ENCODE measurements around the gene NKAIN2.
"Not testable (repeated sequence)": the region's sequence is repeated elsewhere in the genome, so short reads cannot be mapped to it uniquely, and the experiment has no call there.

NKAIN2 gene

GRCh38 chr6:124459268-124459667 is 655.6 kb downstream of the NKAIN2 start:
- no peak for DNase-seq

- DNase-seq: no peak
Measured at GRCh38 chr6:124462750-124463149, 659.1 kb downstream of the NKAIN2 start.

- no peak for DNase-seq
Measured at GRCh38 chr6:124463271-124463670, 659.6 kb downstream of the NKAIN2 start.

- DNase-seq: not testable (repeated sequence)
Measured at GRCh38 chr6:124464600-124464999, 660.9 kb downstream of the NKAIN2 start.

GRCh38 chr6:124466949-124467348 is 663.3 kb downstream of the NKAIN2 start:
- DNase-seq: no peak

DNA sequence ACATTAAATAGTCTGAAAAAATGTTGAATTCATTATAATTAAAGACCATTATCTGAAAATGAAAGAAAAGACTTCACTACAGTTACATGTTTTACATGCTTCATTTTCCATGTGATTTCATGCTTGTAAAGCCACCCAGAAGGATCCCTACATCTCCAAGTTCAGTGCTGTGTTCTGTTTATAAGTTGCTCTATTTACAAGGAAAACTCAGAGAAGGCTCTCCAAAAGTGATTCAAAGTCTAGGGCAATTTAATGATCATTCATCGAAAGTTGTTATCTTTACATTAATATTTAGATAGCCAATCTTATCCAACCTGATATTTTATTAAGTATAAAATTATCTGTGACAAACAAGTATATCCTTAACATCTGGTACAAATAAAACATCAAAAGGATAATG is 663.7 kb downstream of the NKAIN2 start:
- no peak for DNase-seq

GRCh38 chr6:124470803-124471202 is 667.1 kb downstream of the NKAIN2 start:
- DNase-seq: no peak

DNA sequence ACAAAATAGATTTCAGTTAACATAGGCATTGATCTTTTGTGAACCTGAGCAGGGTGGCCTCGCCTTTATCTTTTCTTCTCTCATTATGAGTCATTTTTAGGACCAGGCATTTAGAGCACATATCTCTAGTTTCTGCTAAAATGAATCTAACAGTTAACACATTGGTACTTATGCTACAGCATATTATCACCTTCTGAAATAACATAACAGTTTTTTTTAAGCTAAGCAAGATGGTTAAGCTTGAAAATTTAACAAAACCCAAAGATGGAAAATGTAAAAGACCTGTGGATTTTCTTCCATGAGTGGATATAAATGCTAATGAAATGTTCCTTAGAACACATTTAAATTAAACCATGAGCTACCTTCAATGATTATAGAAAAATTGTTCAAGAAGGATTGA is 671.5 kb downstream of the NKAIN2 start:
- DNase-seq: no peak

GRCh38 chr6:124478906-124479305 is 675.2 kb downstream of the NKAIN2 start:
- DNase-seq: no peak

- no peak for DNase-seq
Measured at GRCh38 chr6:124479991-124480430, 676.3 kb downstream of the NKAIN2 start.

GRCh38 chr6:124482071-124482491 is 678.4 kb downstream of the NKAIN2 start:
- DNase-seq: no peak

- no peak for DNase-seq
Measured at GRCh38 chr6:124487623-124488431, 684.2 kb downstream of the NKAIN2 start.

- DNase-seq: no peak
Measured at GRCh38 chr6:124490122-124490521, 686.5 kb downstream of the NKAIN2 start.

DNA sequence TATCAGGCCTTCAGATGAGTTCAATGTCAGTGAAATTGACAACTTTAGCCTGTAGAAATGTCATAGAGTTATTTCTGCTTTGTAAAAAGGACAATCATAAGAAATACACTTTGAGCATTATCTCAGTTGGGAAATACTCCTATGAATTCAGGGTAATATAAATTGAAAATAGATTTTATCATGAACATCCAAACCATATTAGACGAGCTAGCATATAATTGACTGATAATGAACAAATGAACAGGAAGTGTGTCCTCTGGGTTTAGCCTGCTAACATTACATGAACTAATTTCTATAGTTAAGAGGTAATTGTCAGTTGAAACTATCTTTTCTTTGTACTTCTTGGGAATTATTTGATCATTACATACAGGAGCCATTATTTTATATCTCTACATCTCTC is 689.6 kb downstream of the NKAIN2 start:
- no peak for DNase-seq

GRCh38 chr6:124494956-124495664 is 691.4 kb downstream of the NKAIN2 start:
- DNase-seq: no peak

DNA sequence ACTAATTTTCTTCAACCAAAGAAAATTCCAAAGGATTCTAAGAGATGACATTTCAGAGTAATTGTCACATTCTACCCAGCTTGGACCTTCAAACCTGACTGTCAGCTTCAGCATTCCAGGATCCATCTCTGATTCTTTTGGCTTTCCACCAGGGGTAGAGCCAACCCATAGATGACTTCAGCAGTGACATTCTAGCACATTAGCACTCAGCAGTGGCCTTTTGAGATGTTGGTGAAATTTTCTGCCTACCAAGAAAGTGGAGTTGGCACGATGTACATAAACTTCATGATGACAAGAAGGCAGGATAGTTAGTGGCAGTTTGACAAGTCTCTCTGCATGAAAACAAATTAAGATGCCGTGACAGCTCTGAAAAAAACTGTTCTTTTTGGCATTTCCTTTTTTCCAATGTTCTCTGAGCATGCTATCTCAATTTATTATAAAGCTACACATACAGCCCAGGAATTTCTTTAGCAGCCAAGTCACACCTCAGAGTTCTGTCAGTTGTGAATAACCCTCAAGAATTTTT is 692.1 kb downstream of the NKAIN2 start:
- no peak for DNase-seq

- no peak for DNase-seq
Measured at GRCh38 chr6:124496334-124496733, 692.7 kb downstream of the NKAIN2 start.

DNA sequence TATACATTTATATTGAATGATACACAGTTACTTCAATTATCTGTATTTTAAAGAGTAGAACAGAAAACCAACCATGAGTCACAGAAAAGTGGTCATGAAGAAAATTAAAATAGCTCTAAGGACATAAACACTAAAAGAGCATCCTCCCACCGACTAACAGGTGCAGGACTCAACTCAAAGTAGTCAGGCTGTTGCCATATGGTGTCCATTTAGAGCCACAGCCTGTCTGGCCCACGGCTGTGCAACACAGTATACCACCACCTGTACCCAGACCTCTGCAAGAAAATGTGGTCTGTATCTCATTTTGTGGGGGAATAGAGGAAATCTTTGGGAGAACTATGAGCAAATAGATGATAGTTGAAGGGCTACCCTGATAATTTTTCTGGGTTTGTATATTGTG is 708.8 kb downstream of the NKAIN2 start:
- no peak for DNase-seq

DNA sequence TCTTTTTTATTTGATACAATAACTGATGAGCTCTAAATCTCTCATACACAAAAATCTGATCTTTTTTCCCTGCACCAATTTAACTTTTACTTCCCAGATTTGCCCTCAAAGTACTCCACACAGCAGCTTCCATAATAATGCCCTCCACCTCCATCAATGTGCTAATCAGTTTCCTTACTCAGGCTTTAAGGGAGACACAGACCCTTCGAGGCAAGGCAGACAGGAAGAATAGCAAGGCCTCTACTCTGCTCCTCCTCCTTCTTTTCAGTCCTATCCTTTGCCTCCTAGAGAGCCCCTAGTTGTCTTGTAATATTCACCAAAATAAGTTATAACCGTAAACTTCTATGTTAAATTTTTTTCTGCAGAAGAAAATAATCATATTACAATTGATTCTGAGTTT is 713.7 kb downstream of the NKAIN2 start:
- no peak for DNase-seq

- DNase-seq: no peak
Measured at GRCh38 chr6:124520514-124520913, 716.8 kb downstream of the NKAIN2 start.

- no peak for DNase-seq
Measured at GRCh38 chr6:124522335-124522734, 718.7 kb downstream of the NKAIN2 start.

DNA sequence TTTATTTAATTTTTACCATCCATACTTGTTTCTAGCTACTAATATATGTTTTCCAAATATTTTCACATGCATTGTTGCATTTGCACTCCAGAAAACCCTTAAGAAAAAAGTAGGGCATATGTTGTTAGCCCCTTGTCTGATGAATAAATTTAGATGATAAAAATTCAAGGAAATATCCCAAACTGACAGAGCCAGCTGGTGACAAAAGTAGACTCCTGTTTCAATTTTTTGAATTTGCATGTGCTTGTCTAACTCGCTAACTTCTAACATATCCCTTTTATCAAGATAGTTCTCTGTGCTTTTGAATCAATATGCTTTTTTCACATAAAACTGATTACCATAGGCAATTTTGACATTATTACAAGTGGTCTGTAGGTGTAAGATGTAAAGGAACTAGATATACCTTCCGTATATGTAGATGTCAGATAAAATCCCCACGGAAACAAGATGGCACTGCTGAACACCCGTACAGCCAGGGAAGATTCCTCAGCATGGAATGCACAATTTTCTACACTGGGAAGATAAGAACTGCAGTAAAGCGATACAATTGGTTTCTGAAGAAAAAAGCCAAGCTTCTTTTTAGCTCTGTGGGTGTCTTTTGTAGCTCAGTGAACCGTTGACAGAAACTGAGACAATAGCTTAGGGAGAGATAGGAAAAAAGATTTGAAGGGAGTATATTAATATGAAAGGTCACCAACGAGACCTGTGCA is 721.0 kb downstream of the NKAIN2 start:
- no peak for DNase-seq

- DNase-seq: no peak
Measured at GRCh38 chr6:124530926-124531325, 727.3 kb downstream of the NKAIN2 start.

All from activated CD4-positive, alpha-beta T cell treated with anti-CD3 and anti-CD28 coated beads, Interleukin-2, amount 50 U/mL, for 16 hours (primary cell).